GM12864 (cell line): ENCODE results near the gene SRP68.

ENCODE experiments used
- DNase-seq: peaks from one replicate; pipeline ENCODE4 v3.0.0-alpha.2; 2011; ENCODE audit warnings: low read depth
- H3K4me3 ChIP-seq: 2 replicates; pipeline ENCODE4 v1.5.1; 2011; ENCODE audit warnings: mild to moderate bottlenecking, low read depth, low read length, control low read depth
- CTCF ChIP-seq: IDR thresholded peaks from 2 replicates; pipeline ENCODE4 v1.5.1; 2011; ENCODE audit warnings: low read depth, mild to moderate bottlenecking, moderate library complexity, low read length, control low read depth, inconsistent platforms; ENCODE audit errors: missing control alignments

The SRP68 gene

GRCh38 chr17:76008208-76008607 lies 64.1 kb downstream of the SRP68 start:
- DNase-seq: no peak
- TF ChIP-seq CTCF: no peak
- no peak overlapping the region for H3K4me3 ChIP-seq

- no peak for DNase-seq
- no peak overlapping the region for H3K4me3 ChIP-seq
Measured at GRCh38 chr17:76007850-76008165, 64.5 kb downstream of the SRP68 start.

GRCh38 chr17:76007131-76007849 lies 65.0 kb downstream of the SRP68 start:
- TF ChIP-seq CTCF: no peak
- DNase-seq: no peak
- no peak overlapping the region for H3K4me3 ChIP-seq

More at GRCh38 chr17:76007850-76008165, 64.5 kb downstream of the SRP68 start:
- no peak for TF ChIP-seq CTCF

- no peak overlapping the region for H3K4me3 ChIP-seq
- TF ChIP-seq CTCF: peak; percentile 63
- no peak for DNase-seq
Measured at GRCh38 chr17:76005263-76006149, 66.8 kb downstream of the SRP68 start.

- TF ChIP-seq CTCF: no peak
- no peak for DNase-seq
Measured at GRCh38 chr17:76004750-76005262, 67.5 kb downstream of the SRP68 start.

GRCh38 chr17:76003915-76004314 lies 68.4 kb downstream of the SRP68 start:
- DNase-seq: no peak
- no peak for TF ChIP-seq CTCF
- no peak overlapping the region for H3K4me3 ChIP-seq

More at GRCh38 chr17:76004750-76005262, 67.5 kb downstream of the SRP68 start:
- H3K4me3 ChIP-seq: no peak overlapping the region
